ENCODE data around the gene TLR8.

TLR8 gene

DNA sequence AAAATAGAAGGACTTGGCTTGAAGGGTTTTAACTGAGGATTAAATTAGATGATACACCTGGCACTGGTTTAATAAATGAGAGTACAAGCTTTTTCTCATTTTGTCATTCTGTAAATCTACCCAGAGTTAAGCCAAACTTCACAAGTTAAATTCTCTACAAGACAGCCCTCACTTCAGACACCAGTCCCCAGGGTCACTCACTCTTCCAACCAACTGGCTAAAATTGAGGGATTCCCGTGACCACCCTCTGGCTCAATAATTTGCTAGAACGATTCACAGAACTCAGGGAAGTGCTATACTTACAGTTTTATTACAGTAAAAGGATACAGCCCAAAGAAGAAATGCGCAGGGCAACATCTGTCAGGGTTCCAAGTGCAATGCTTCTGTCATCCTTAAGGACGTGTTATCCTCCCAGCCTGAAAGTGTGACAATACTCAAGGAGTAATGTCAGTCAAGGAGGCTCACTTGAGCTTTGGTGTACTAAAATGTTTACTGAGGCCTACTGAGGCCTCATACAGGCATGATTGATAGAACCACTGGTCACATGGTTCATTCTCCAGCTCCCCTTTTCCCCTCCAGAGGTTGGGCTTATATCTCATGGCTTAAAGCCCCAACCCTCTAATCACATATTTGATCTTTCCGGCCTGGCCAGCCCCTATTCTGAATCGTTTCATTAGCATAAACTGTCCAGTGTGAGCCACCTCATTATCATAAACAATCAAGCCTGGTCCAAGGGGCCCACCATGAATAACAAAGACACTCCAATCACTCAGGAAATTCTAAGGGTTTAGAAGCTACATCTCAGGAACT is 58.9 kb downstream of the TLR8 start:
- TF ChIP-seq, protein P1, sequence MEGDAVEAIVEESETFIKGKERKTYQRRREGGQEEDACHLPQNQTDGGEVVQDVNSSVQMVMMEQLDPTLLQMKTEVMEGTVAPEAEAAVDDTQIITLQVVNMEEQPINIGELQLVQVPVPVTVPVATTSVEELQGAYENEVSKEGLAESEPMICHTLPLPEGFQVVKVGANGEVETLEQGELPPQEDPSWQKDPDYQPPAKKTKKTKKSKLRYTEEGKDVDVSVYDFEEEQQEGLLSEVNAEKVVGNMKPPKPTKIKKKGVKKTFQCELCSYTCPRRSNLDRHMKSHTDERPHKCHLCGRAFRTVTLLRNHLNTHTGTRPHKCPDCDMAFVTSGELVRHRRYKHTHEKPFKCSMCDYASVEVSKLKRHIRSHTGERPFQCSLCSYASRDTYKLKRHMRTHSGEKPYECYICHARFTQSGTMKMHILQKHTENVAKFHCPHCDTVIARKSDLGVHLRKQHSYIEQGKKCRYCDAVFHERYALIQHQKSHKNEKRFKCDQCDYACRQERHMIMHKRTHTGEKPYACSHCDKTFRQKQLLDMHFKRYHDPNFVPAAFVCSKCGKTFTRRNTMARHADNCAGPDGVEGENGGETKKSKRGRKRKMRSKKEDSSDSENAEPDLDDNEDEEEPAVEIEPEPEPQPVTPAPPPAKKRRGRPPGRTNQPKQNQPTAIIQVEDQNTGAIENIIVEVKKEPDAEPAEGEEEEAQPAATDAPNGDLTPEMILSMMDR (IDR thresholded peaks at IDR 0.05; ENCODE audit: control insufficient read depth, insufficient read depth, low read depth, low read length, missing control alignments): no peak

DNA sequence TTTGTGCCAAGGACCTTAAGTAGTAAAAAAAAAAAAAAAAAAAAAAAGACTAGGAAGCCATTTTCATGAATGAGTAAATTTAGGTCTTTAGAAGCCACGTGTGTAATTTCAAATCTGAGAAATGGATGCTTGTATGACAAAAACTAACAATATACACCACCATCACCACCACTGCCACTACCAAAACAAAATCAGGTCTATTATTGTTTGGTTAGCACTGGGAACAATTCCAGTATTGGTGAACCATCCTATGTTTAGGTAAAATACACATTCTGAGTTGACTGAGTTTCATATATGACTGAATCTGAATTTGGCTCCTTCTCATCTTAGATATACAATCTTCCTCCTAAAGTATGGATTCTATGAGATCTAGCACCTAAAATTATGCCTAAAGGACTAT is 59.7 kb downstream of the TLR8 start:
- no peak overlapping the region for H3K4me3 ChIP-seq (ENCODE audit: control insufficient read depth, low read depth, low read length)
- DNase-seq (ENCODE audit: low read depth): no peak
- TF ChIP-seq, protein P1 (IDR thresholded peaks at IDR 0.05; ENCODE audit: control insufficient read depth, insufficient read depth, low read depth, low read length, missing control alignments): no peak

More for the DNA sequence above, 58.9 kb downstream of the TLR8 start:
- no peak overlapping the region for H3K4me3 ChIP-seq (ENCODE audit: control insufficient read depth, low read depth, low read length)
- no peak for DNase-seq (ENCODE audit: low read depth)

DNA sequence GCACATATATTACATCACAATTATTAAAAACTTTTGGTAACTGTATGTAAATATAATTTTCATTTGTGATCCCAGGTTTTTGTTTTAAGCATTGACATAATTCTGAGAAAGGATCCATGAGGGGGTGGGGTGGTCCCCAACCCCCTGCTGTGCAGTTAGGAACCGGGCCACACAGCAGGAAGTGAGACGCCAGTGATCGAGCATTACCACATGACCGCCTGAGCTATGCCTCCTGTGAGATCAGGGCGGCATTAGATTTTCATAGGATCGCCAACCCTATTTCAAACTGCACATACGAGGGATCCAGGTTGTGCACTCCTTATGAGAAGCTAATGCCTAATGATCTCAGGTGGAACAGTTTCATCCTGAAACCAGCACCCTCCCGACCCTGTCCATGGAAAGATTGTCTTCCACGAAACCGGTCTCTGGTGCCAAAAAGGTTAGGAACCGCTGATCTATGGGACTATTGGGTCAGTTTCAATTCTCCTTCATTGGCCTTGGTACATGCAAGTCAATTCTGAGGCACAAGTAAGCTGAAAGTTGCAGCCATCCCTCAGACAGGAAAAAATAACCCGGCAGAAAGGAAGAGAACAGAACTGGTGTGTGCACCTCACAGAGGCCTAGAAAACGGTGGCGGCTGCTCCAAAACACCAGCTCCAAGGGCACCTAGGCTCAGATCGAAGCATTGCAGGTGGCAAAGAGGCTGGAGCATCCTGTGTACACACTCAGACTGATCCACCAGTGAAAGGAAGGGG is 61.5 kb downstream of the TLR8 start:
- H3K4me3 ChIP-seq (ENCODE audit: control insufficient read depth, low read depth, low read length): no peak overlapping the region
- TF ChIP-seq, protein P1 (IDR thresholded peaks at IDR 0.05; ENCODE audit: control insufficient read depth, insufficient read depth, low read depth, low read length, missing control alignments): no peak
- DNase-seq (ENCODE audit: low read depth): no peak

DNA sequence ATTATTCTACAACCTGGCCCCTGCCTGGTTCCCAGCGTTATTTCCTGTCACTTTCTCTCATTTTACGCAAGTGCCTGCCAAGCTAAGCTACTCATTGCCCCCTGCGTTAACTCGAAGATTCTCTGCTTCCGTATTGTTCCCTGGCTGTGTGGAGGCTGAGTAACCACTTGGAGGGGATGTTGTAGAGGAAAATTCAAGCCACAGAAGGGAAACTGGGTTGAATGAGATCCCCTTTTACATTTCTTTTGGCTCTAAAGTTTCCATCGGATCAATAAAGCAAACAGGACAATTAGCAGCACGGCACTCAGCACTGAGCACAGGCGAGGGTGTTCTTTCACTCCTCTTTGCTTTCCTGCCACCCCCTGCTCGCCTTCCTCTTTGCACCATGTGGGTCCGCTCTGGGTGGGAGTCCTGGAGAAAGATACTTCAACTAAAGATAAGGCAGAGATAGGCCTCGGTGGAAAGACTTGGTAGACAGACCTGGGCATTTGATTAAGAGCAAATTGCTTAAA is 64.3 kb downstream of the TLR8 start:
- H3K4me3 ChIP-seq (ENCODE audit: control insufficient read depth, low read depth, low read length): no peak overlapping the region
- TF ChIP-seq, protein P1 (IDR thresholded peaks at IDR 0.05; ENCODE audit: control insufficient read depth, insufficient read depth, low read depth, low read length, missing control alignments): peak; percentile 61
- no peak for DNase-seq (ENCODE audit: low read depth)

DNA sequence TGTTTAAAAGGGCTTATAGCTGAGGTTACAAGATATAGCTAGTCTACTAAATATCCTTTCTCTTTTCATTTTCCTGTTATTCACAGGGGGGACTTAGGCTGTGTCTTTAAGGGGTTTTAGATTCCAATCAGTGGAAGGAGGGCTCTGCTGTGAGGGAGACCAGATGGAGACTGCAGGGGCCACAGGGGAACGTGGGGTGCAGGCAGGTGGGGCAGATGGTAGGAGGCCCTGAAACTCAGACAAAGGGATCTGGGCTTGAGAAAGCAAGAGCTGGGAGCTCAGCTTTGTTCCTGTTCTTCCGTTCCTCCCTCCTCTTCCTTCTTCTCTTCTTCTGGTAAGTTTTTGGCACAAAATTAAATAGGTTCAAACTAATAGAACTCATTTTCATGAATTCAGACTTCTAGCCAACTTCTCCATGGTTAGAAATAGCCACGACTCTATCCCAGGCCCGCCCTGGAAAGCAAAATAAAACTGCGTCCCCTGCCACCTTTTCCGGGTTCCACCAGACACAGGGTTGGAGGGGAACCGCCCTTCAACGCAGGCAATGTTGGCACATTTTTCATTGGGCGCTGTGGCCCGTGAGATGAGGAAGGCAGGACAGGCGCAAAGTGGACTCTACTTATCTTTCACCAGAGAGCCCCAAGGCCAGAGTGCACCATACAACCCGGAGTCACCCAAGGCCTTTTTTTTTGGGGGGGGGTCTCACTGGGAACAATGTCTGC is 65.0 kb downstream of the TLR8 start:
- DNase-seq (ENCODE audit: low read depth): no peak
- H3K4me3 ChIP-seq (ENCODE audit: control insufficient read depth, low read depth, low read length): no peak overlapping the region
- TF ChIP-seq, protein P1 (IDR thresholded peaks at IDR 0.05; ENCODE audit: control insufficient read depth, insufficient read depth, low read depth, low read length, missing control alignments): no peak

DNA sequence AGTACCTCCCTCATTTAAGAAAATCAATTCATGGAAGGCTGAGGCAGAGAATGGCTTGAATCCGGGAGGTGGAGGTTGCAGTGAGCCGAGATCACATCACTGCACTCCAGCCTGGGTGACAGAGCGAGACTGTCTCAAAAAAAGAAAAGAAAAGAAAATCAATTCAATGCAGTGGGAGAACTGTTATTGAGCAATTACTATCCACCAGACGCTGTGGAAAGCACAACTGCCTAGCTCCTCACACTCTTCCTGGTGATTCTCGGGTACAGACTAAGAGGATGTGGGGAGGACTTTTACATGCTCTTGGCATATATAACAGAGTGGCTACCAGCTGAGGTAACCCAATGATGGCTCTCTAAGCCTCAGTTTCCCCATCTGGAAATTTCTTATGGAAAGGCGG is 65.8 kb downstream of the TLR8 start:
- TF ChIP-seq, protein P1 (IDR thresholded peaks at IDR 0.05; ENCODE audit: control insufficient read depth, insufficient read depth, low read depth, low read length, missing control alignments): no peak
- no peak for DNase-seq (ENCODE audit: low read depth)
- H3K4me3 ChIP-seq (ENCODE audit: control insufficient read depth, low read depth, low read length): no peak overlapping the region

All from AG09309 (cell line).